ENCODE results near the gene SETD6.

GRCh38 chr16:58541711-58542110, 26.4 kb downstream of the SETD6 start:
- no peak for TF ChIP-seq CTCF (IDR thresholded peaks at IDR 0.05; ENCODE audit: low read length)
- TF ChIP-seq EZH2 (optimal IDR thresholded peaks at IDR 0.05; ENCODE audit: low read depth, low read length) = no peak

Measured in MM.1S (cell line).